WTC11 (cell line): Measurements from ENCODE around the gene PRDM15. TPM values are rescaled to one million over a fixed set of nuclear protein-coding genes. Genes with fewer than 3 reads are reported as not detected.

Experiments
- ATAC-seq: fragments of 200-7000 bp; cut with Tn5 transposase; 2 replicates; pipeline ENCODE4 v1.10.0; 2021; ENCODE audit warnings: mild to moderate bottlenecking, moderate library complexity
- CTCF ChIA-PET: fragments of 300-600 bp; sonication (Branson Sonifier 250); formaldehyde crosslinking; loops from one replicate; lab custom pipeline; 2021; ENCODE audit warnings: antibody characterized with exemption; lab: Charles Lee
- POLR2A ChIA-PET: fragments of 350-600 bp; sonication (Branson Sonifier 250); formaldehyde crosslinking; loops from one replicate; lab custom pipeline; 2021; ENCODE audit warnings: antibody characterized with exemption; lab: Charles Lee
- DNase-seq: peaks from one replicate; pipeline ENCODE4 v3.0.0; 2021; ENCODE audit warnings: low spot score
- H3K27ac Mint-ChIP-seq: 2 replicates; pipeline ENCODE4 v1.8.0; 2021; ENCODE audit warnings: mixed read lengths
- H3K27me3 Mint-ChIP-seq: 2 replicates; pipeline ENCODE4 v1.8.0; 2021; ENCODE audit warnings: low read depth, mild to moderate bottlenecking, moderate library complexity, mixed read lengths
- H3K36me3 Mint-ChIP-seq: 2 replicates; pipeline ENCODE4 v1.8.0; 2021; ENCODE audit warnings: mixed read lengths
- H3K4me1 Mint-ChIP-seq: 2 replicates; pipeline ENCODE4 v1.8.0; 2022; ENCODE audit warnings: mixed read lengths
- H3K4me3 Mint-ChIP-seq: 2 replicates; pipeline ENCODE4 v1.8.0; 2021; ENCODE audit warnings: mild to moderate bottlenecking, moderate library complexity, mixed read lengths
- H3K9me3 Mint-ChIP-seq: 2 replicates; pipeline ENCODE4 v1.8.0; 2021; ENCODE audit warnings: mixed read lengths
- CREB1 ChIP-seq: sonication (generic); formaldehyde crosslinking; IDR thresholded peaks from 2 replicates; pipeline ENCODE4 v1.8.0; 2023; ENCODE audit warnings: mild to moderate bottlenecking, missing genetic modification reagents
- ELF4 ChIP-seq: sonication (generic); formaldehyde crosslinking; IDR thresholded peaks from 2 replicates; pipeline ENCODE4 v1.8.1; 2022; ENCODE audit warnings: low read depth, mild to moderate bottlenecking, moderate library complexity, missing genetic modification reagents
- JAZF1 ChIP-seq: fragments of 250-450 bp; sonication (Bioruptor Pico); IDR thresholded peaks from 2 replicates; pipeline ENCODE4 v1.9.0; 2021; ENCODE audit warnings: moderate library complexity, mild to moderate bottlenecking, inconsistent platforms
- MYBL2 ChIP-seq: sonication (generic); formaldehyde crosslinking; IDR thresholded peaks from 2 replicates; pipeline ENCODE4 v1.8.1; 2023; ENCODE audit warnings: mild to moderate bottlenecking, moderate library complexity, missing genetic modification reagents
- NFYB ChIP-seq: sonication (generic); formaldehyde crosslinking; conservative IDR thresholded peaks from 2 replicates; pipeline ENCODE4 v1.8.0; 2022; ENCODE audit warnings: low read depth, missing genetic modification reagents
- NR1H2 ChIP-seq: sonication (generic); formaldehyde crosslinking; IDR thresholded peaks from 2 replicates; pipeline ENCODE4 v1.9.0; 2021; ENCODE audit warnings: mild to moderate bottlenecking, moderate library complexity, missing genetic modification reagents
- NR2C2 ChIP-seq: sonication (generic); formaldehyde crosslinking; IDR thresholded peaks from 2 replicates; pipeline ENCODE4 v1.8.0; 2022; ENCODE audit warnings: mild to moderate bottlenecking, missing genetic modification reagents
- OVOL2 ChIP-seq: fragments of 250-450 bp; sonication (Bioruptor Pico); IDR thresholded peaks from 2 replicates; pipeline ENCODE4 v1.9.0; 2021; ENCODE audit warnings: mild to moderate bottlenecking, borderline replicate concordance
- RORB ChIP-seq: fragments of 250-450 bp; sonication (Bioruptor Pico); IDR thresholded peaks from 2 replicates; pipeline ENCODE4 v1.9.0; 2021; ENCODE audit warnings: mild to moderate bottlenecking
- SOX15 ChIP-seq: fragments of 250-450 bp; sonication (Bioruptor Pico); IDR thresholded peaks from 2 replicates; pipeline ENCODE4 v1.9.0; 2021; ENCODE audit warnings: mild to moderate bottlenecking
- TP53 ChIP-seq: sonication (generic); formaldehyde crosslinking; IDR thresholded peaks from 2 replicates; pipeline ENCODE4 v1.8.1; 2023; ENCODE audit warnings: mild to moderate bottlenecking, missing genetic modification reagents
- ZNF121 ChIP-seq: sonication (generic); formaldehyde crosslinking; IDR thresholded peaks from 2 replicates; pipeline ENCODE4 v1.8.0; 2023; ENCODE audit warnings: missing genetic modification reagents
- ZNF263 ChIP-seq: sonication (generic); formaldehyde crosslinking; IDR thresholded peaks from 2 replicates; pipeline ENCODE4 v1.8.1; 2022; ENCODE audit warnings: low read depth, mild to moderate bottlenecking, moderate library complexity, missing genetic modification reagents
- ZNF416 ChIP-seq: fragments of 250-450 bp; sonication (Bioruptor Pico); IDR thresholded peaks from 2 replicates; pipeline ENCODE4 v1.9.0; 2021; ENCODE audit warnings: mild to moderate bottlenecking, inconsistent platforms
- ZNF671 ChIP-seq: fragments of 250-450 bp; sonication (Bioruptor Pico); IDR thresholded peaks from 2 replicates; pipeline ENCODE4 v1.8.0; 2021; ENCODE audit warnings: mild to moderate bottlenecking
- total RNA-seq: library from RNA; stranded (reverse); gene quantifications from 3 replicates; pipeline ENCODE4 v1.2.3, GENCODE V29; 2021
- TF ChIP-seq, protein P1 (sequence below): sonication (generic); formaldehyde crosslinking; IDR thresholded peaks from 2 replicates; pipeline ENCODE4 v1.8.0; 2022; ENCODE audit warnings: missing genetic modification reagents
- TF ChIP-seq, protein P2 (sequence below): sonication (generic); formaldehyde crosslinking; IDR thresholded peaks from 2 replicates; pipeline ENCODE4 v1.8.1; 2023; ENCODE audit warnings: mild to moderate bottlenecking, missing genetic modification reagents, borderline replicate concordance
- TF ChIP-seq, protein P3 (sequence below): sonication (generic); formaldehyde crosslinking; IDR thresholded peaks from 2 replicates; pipeline ENCODE4 v1.8.0; 2022; ENCODE audit warnings: mild to moderate bottlenecking, missing genetic modification reagents
- TF ChIP-seq, protein P4 (sequence below): fragments of 250-450 bp; sonication (Bioruptor Pico); IDR thresholded peaks from 2 replicates; pipeline ENCODE4 v1.9.0; 2021; ENCODE audit warnings: moderate library complexity, mild to moderate bottlenecking, inconsistent platforms, borderline replicate concordance
- TF ChIP-seq, protein P5 (sequence below): sonication (generic); formaldehyde crosslinking; IDR thresholded peaks from 2 replicates; pipeline ENCODE4 v1.8.1; 2023; ENCODE audit warnings: mild to moderate bottlenecking, missing genetic modification reagents, moderate library complexity

PRDM15 gene
- total RNA-seq, 1 experiment from 2014 or later, result 12.9 TPM

DNA sequence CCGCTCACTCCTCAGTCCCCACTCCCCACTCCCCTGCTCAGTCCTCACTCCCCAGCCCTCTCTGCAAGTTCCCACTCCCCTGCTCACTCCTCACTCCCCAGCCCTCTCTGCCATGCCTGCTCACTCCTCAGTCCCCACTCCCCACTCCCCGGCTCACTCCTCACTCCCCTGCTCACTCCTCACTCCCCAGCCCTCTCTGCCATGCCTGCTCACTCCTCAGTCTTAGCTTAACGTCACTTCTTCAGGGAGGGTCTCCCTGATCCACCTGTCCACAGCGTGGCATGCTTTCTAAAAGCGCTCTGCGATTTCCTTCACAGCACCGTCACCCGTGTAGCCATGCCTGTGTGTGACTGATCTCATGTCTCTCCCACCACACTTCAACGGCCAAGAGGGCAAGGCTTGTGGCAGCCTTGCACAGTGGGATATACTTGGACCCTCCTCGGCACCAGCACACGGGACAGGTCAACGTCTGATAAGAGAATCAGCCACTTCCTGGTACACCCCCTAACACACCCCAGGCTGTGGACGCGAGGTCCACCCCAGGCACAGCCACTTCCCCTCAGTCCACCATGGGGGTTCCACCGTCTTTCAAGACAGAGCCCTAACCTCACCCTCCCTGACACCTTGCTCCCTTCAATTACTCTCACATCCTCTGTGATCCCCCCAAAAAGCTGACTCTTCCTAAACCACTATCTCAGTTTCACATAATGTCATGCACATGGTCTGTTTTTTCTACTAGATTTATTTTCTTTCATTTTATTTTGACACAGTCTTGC, 14.0 kb downstream of the PRDM15 start (continued):
- TF ChIP-seq, protein P1, sequence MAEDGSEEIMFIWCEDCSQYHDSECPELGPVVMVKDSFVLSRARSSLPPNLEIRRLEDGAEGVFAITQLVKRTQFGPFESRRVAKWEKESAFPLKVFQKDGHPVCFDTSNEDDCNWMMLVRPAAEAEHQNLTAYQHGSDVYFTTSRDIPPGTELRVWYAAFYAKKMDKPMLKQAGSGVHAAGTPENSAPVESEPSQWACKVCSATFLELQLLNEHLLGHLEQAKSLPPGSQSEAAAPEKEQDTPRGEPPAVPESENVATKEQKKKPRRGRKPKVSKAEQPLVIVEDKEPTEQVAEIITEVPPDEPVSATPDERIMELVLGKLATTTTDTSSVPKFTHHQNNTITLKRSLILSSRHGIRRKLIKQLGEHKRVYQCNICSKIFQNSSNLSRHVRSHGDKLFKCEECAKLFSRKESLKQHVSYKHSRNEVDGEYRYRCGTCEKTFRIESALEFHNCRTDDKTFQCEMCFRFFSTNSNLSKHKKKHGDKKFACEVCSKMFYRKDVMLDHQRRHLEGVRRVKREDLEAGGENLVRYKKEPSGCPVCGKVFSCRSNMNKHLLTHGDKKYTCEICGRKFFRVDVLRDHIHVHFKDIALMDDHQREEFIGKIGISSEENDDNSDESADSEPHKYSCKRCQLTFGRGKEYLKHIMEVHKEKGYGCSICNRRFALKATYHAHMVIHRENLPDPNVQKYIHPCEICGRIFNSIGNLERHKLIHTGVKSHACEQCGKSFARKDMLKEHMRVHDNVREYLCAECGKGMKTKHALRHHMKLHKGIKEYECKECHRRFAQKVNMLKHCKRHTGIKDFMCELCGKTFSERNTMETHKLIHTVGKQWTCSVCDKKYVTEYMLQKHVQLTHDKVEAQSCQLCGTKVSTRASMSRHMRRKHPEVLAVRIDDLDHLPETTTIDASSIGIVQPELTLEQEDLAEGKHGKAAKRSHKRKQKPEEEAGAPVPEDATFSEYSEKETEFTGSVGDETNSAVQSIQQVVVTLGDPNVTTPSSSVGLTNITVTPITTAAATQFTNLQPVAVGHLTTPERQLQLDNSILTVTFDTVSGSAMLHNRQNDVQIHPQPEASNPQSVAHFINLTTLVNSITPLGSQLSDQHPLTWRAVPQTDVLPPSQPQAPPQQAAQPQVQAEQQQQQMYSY (CRISPR knock-in tag), result no peak
- TF ChIP-seq ZNF121 (CRISPR knock-in tag) (no peak), ZNF263 (CRISPR knock-in tag) (no peak)

DNA sequence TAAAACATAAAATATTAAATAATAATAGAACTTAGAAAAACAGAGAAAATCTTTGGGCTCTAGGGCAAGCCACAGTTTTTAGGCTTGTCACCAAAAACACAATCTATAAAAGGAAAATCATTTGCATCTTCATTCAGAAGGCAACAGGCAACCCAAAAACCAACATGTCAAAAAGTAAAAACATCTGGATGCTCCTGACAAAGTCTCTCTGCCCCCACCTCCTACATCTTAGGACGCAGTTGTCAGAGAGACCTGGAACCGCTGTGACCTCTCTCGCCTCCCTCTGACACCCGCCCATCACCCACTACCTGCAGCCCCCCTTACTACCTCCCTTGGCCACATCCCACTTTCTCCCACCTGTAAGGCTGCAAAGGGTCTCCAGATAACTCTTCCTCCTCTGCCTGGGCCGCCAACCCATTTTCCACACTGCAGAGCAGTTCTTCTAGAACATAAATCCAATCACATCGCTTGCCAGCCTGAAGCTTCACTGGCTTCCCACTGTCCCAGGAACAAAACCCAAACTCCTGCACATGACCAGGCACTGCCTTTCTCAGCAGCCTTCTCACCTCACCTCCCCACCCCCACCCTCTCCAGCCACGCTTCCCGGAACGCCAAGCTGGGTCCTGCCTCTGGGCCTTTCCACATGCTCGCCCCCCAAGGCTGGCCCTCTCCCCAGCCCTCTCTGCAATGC, 14.7 kb downstream of the PRDM15 start:
- ChIA-PET POLR2A (no interaction called here), CTCF (interaction anchor here (0.7 to 1.0 kb wide), 2 partner anchors 16 to 253 kb away, joined by 3 read pairs; no protein-coding TSS in a partner anchor)
- TF ChIP-seq CREB1 (CRISPR knock-in tag), result no peak
- Mint-ChIP-seq H3K36me3 (no peaks in the 10 kb centered on the region), H3K4me1 (peaks cover 19% of the 10 kb centered on the region), H3K27me3 (no peaks in the 10 kb centered on the region), H3K27ac (no peak overlapping the region; the same call in 1 of the 2 replicates), H3K9me3 (no peaks in the 10 kb centered on the region), H3K4me3 (no peak overlapping the region)
- DNase-seq, result no peak
- no peak for ATAC-seq

DNA sequence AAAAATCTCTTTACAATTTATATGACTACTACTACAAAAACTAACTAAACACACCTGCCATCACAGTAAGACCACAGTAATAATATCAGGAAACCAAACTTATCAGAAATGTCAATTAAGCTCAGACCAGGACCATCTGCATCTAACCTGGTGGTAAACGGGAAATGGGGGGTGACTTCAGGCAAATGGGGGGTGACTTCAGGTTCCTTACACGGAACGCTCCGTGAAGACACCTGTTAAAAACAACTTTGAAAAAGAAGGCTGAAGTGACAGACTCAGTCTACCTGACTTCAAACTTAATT, 15.8 kb downstream of the PRDM15 start:
- Mint-ChIP-seq H3K27me3 (no peaks in the 10 kb centered on the region), H3K9me3 (no peaks in the 10 kb centered on the region), H3K4me1 (peaks cover 19% of the 10 kb centered on the region), H3K4me3 (no peak overlapping the region)
- DNase-seq, result no peak
- POLR2A ChIA-PET, result no interaction called here
- CTCF ChIA-PET, result interaction anchor here (1.2 kb wide), 1 partner anchor 251 kb away, joined by 8 read pairs; no protein-coding TSS in a partner anchor
- ATAC-seq, result no peak
- TF ChIP-seq ZNF416 (CRISPR knock-in tag) (no peak), OVOL2 (CRISPR knock-in tag) (no peak), JAZF1 (CRISPR knock-in tag) (no peak), NR1H2 (CRISPR knock-in tag) (no peak), ZNF263 (CRISPR knock-in tag) (no peak), RORB (no peak), TP53 (CRISPR knock-in tag) (no peak), NR2C2 (CRISPR knock-in tag) (no peak), MYBL2 (CRISPR knock-in tag) (no peak), ZNF671 (CRISPR knock-in tag) (no peak), SOX15 (CRISPR knock-in tag) (no peak), ELF4 (no peak), NFYB (CRISPR knock-in tag) (no peak)
- TF ChIP-seq, protein P2, sequence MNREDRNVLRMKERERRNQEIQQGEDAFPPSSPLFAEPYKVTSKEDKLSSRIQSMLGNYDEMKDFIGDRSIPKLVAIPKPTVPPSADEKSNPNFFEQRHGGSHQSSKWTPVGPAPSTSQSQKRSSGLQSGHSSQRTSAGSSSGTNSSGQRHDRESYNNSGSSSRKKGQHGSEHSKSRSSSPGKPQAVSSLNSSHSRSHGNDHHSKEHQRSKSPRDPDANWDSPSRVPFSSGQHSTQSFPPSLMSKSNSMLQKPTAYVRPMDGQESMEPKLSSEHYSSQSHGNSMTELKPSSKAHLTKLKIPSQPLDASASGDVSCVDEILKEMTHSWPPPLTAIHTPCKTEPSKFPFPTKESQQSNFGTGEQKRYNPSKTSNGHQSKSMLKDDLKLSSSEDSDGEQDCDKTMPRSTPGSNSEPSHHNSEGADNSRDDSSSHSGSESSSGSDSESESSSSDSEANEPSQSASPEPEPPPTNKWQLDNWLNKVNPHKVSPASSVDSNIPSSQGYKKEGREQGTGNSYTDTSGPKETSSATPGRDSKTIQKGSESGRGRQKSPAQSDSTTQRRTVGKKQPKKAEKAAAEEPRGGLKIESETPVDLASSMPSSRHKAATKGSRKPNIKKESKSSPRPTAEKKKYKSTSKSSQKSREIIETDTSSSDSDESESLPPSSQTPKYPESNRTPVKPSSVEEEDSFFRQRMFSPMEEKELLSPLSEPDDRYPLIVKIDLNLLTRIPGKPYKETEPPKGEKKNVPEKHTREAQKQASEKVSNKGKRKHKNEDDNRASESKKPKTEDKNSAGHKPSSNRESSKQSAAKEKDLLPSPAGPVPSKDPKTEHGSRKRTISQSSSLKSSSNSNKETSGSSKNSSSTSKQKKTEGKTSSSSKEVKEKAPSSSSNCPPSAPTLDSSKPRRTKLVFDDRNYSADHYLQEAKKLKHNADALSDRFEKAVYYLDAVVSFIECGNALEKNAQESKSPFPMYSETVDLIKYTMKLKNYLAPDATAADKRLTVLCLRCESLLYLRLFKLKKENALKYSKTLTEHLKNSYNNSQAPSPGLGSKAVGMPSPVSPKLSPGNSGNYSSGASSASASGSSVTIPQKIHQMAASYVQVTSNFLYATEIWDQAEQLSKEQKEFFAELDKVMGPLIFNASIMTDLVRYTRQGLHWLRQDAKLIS (CRISPR knock-in tag), result no peak
- TF ChIP-seq, protein P3, sequence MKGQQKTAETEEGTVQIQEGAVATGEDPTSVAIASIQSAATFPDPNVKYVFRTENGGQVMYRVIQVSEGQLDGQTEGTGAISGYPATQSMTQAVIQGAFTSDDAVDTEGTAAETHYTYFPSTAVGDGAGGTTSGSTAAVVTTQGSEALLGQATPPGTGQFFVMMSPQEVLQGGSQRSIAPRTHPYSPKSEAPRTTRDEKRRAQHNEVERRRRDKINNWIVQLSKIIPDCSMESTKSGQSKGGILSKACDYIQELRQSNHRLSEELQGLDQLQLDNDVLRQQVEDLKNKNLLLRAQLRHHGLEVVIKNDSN (CRISPR knock-in tag), result no peak
- TF ChIP-seq, protein P4, sequence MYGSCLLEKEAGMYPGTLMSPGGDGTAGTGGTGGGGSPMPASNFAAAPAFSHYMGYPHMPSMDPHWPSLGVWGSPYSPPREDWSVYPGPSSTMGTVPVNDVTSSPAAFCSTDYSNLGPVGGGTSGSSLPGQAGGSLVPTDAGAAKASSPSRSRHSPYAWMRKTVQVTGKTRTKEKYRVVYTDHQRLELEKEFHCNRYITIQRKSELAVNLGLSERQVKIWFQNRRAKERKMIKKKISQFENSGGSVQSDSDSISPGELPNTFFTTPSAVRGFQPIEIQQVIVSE, result no peak
- TF ChIP-seq, protein P5, sequence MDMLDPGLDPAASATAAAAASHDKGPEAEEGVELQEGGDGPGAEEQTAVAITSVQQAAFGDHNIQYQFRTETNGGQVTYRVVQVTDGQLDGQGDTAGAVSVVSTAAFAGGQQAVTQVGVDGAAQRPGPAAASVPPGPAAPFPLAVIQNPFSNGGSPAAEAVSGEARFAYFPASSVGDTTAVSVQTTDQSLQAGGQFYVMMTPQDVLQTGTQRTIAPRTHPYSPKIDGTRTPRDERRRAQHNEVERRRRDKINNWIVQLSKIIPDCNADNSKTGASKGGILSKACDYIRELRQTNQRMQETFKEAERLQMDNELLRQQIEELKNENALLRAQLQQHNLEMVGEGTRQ (CRISPR knock-in tag), result no peak
- TF ChIP-seq, all 79 proteins: peak for 0
- Mint-ChIP-seq H3K36me3 (no peaks in the 10 kb centered on the region), H3K27ac (no peak overlapping the region)
